Ecto neural progenitor cell (in vitro differentiated cells): Measurements from ENCODE around the gene CHCHD3.
"Not testable (repeated sequence)": the region's sequence is repeated elsewhere in the genome, so short reads cannot be mapped to it uniquely, and the experiment has no call there.

ENCODE experiments used
- DNase-seq: peaks from one replicate; pipeline ENCODE4 v3.0.0-alpha.2; 2018; ENCODE audit warnings: low spot score

Gene CHCHD3

DNA sequence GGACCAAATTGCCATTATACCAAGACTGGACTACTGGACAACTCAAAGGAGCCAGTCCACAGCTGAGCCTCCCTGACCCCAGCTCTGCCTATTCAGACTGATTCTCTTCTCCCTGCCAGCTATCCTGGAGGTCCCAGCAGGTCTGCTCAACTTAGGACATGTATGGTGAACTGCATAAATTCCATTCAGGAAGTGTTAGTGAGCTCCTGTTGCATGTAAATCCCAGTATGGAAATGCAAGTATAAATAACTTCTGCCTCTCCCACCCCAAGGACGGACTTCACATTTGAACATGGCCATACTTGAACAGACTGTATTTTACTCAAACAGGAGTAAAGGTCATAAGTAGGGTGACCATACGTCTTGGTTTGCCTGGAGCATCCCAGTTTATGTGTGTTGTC, 128.4 kb downstream of the CHCHD3 start:
- no peak for DNase-seq

DNA sequence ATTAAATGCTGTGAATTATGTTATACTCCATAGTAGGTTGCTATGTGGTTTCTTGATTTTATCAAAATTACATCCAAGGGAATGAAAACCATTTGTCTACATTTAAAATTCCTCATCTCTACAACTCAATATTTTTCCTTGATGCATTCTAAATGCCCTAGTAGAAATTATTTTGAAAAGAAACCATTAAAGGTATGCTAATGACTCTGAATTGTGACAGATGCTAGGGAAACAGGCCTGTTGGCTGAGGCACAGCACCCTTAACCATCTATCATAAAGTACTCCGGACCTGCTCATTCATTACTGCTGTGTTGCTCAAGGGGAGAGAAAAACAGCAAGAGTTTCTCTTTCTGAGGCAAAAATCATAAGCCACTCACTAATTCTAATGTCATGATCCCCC, 131.2 kb downstream of the CHCHD3 start:
- DNase-seq = no peak

- DNase-seq = no peak
Observed at GRCh38 chr7:132947011-132947410, 134.9 kb downstream of the CHCHD3 start.

DNA sequence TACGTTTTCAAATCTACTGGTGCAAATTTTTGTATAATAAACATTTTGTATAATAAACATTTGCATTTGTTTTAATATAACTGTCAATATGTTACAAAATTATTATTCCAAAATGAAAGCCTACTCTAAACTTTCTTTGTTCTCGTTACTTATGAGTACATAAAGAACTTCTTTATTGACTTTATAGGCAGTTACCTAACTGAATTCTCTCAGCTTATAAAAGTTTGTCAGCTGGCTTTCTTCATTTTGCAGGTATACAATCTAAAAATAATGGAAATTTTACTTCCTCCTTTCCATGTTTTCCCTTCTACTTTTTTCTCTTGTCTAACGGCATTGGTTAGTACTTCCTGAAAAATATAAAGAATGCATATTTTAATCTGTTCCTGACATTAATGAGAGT, 137.1 kb downstream of the CHCHD3 start:
- DNase-seq = no peak

DNA sequence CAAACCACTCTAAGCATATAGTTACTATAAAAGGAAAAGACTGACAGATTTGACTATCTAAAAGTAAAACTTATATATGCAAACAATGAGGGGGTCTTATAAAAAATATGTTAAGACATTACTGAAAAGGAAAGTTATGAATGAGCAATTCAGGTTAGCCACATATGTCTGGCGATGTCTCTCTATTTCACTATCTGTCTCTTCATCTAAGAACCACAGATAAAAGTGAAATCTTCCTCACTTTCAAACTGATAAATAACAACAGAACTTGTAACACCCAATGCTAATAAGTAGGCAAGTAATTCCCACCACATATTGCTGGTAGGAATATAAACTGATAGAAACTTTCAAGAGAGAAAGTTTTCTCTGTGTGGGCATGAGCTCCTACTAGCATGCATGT, 138.2 kb downstream of the CHCHD3 start:
- no peak for DNase-seq

DNA sequence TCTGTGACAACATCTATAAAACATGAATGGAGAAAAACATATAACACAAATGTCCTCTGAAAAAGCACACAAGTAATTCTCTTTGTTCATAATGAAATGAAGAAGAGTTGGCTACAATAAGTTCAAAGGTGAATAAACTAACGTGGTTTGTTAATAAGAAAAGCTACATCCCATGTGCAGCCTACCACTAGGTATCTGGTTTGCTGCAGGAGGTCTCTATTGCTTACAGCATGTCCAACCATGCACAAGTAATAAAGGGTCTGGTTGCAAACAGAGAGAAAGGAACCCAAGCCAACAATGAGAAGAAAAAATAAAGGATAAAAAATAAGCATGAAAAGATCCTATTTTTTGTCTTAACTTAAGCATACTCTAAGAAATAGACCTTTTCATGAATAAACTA, 139.2 kb downstream of the CHCHD3 start:
- DNase-seq = no peak

DNA sequence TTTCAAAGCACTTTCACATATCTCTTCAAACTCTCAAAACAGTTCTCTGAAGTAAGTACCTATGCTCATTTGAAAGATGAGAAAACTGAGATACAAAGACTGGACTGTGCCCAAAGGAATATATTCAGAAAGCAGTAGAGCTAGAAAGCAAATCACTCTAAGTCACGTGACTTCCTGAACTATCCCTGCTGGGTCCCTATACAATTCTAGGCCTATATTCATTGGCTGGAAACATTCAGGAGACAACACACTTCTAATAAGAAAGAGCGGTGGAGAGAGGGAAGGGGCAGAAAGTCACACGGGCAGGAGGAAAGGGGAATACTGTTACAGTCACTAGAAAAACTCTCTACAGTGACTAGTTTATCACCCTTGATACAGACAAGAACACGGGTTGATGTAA, 140.0 kb downstream of the CHCHD3 start:
- DNase-seq = no peak

GRCh38 chr7:132941428-132941827, 140.5 kb downstream of the CHCHD3 start:
- no peak for DNase-seq

DNA sequence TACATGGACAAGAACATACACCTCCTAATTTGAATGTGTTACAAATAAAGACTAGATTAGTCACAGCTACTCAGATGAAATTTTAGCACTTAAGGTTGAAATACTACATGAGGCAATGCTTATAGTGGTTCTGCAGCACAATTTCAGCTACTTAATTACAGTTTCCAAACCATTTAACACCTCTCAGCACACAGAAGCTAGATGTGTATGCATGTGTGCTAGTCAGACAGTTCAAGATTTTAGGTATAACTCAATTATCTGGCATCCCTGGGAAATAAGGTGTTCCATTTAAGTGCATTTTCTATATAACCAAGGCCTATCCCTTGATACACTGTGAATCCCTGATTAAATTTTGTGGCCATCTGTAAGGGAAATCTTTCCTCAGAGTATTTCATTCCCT, 141.8 kb downstream of the CHCHD3 start:
- no peak for DNase-seq

DNA sequence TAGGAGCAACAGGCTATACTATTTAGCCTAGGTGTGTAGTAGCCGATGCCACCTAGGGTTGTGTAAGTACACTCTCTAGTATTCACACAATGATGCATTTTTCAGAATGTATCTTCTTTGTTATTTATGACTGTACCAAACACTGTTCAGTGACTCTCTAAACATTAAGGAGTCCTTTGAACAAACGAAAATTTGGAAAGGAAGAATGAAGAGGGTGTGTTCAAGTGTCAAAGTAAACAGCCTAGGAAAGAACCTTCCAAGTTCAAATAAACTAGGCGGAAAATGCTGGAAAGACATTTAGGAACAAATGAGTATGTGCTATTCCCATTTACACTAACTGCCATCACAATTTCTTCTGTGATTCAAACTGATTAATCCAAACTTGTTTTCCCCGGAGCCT, 142.4 kb downstream of the CHCHD3 start:
- DNase-seq = no peak

DNA sequence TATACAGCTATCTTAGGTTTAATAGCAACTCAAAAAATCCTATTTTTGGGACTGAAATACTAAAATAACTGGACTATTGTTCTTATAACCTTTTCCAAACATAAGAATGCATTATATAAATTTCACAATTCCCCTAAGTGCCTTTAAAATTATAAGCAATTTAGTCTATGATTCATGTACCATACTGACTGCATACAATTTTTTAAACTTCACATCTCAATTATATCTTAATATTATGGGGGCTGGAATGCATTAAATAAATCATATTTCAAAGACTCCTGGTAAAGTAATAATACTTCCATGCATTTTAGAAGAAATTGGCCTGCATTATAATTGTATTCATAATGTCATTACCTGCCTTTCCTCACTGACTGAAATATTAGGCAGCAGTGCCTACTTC, 144.6 kb downstream of the CHCHD3 start:
- no peak for DNase-seq

DNA sequence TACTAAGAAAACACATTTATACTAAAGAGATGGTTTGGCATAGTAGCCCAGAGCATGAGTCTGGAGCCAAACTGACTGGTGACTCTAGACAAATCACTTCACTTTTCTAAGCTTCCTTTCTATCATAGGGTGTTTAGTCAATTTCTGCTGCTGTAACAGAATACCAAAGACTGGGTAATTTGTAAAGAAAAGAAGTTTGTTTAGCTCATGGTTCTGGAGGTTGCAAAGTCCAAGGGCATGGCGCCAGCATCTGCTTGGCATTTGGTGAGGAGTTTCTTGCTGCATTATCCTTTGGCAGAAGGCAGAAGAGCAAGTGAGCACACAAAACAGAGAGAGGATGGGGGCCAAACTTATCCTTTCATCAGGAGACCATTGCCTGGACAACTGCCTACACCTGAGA, 146.3 kb downstream of the CHCHD3 start:
- no peak for DNase-seq

- DNase-seq = no peak
Observed at GRCh38 chr7:132934017-132934416, 147.9 kb downstream of the CHCHD3 start.

DNA sequence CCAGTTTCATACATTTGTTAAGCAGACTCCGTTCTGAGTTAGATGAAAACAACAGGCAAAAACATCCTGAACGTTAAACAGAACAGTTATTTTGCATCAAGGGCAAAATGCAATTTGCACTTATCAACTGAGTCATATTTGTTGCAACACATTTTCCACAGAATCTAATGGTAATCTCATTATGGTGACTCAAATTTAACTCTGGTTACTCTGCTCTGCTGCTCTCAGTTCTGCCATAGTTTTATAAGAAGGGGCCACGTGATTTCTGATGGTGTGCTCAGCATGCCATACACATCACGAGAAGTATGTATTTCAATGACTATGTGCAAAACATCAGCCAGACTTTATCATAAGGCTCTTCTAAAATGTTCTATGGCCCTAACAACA, 148.8 kb downstream of the CHCHD3 start:
- DNase-seq = no peak

- peak; percentile 65 for DNase-seq
Observed at GRCh38 chr7:132932296-132933071, 149.4 kb downstream of the CHCHD3 start.

DNA sequence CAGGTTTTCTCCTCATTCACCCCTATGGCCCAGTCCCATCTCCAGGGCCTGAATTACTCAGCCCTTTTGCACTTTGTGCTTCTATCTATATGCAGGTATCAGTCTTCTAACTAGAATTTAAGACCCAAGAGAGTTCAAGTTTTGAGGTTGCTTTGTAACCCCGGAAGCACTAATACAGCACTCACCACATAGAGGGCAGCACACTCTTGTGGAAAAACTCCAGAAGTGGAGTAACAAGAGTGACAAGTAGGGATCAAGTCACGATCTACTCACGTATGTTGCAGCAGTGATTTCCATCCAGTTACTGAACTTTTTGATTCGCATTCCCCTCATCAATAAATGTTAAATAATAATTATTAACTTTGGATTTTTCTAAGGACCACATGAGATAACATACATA, 151.0 kb downstream of the CHCHD3 start:
- DNase-seq = no peak

GRCh38 chr7:132929944-132930343, 151.9 kb downstream of the CHCHD3 start:
- not testable (repeated sequence) for DNase-seq

GRCh38 chr7:132919771-132920170, 162.1 kb downstream of the CHCHD3 start:
- no peak for DNase-seq

DNA sequence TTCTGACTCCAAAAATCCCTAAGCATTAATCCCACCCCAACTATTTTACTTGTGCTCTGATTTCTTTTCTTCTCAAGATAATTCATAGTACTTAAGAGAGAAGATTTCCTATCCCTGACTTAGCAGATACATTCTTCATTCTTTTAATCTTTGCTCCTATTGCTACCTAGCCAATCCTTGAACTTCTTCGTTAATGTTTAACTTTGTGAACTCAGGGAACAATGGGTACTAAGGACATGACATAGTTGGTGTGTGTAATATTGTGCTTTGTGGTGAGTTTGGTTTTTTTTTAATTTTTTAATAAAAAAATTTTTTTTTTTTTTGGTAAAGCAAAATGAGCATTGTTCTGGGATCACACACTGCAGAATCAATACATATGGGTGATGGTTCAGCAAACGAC, 166.2 kb downstream of the CHCHD3 start:
- no peak for DNase-seq

- no peak for DNase-seq
Observed at GRCh38 chr7:132910657-132911056, 171.2 kb downstream of the CHCHD3 start.

- DNase-seq = no peak
Observed at GRCh38 chr7:132907380-132907940, 174.4 kb downstream of the CHCHD3 start.

GRCh38 chr7:132906193-132906835, 175.6 kb downstream of the CHCHD3 start:
- DNase-seq = no peak

GRCh38 chr7:132905136-132905535, 176.8 kb downstream of the CHCHD3 start:
- DNase-seq = not testable (repeated sequence)

DNA sequence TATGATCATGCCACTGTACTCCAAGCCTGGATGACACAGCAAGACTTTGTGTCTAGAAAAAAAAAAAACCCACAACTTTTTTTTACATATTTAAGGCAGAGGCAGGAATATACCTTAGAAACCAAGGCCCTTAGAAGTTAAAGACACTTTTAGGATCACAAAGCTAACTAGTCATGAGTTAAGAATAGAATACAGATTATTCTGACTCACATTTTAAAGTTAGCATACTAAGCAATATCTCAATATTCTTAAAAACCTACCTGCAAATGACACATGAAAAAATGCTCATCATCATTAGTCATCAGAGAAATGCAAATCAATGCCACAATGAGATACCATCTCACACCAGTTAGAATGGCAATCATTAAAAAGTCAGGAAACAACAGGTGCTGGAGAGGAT, 177.7 kb downstream of the CHCHD3 start:
- DNase-seq = no peak
